ENCODE data around the gene GJE1. TPM values are rescaled to one million over a fixed set of nuclear protein-coding genes. Genes with fewer than 3 reads are reported as not detected.
"Not testable (repeated sequence)": the region's sequence is repeated elsewhere in the genome, so short reads cannot be mapped to it uniquely, and the experiment has no call there.

Gene GJE1
- not detected for total RNA-seq (ENCODE audit: unreplicated experiment)
- long read RNA-seq, result 0 reads

- no peak within 1 kb of the TSS for H3K27ac Mint-ChIP-seq (ENCODE audit: unreplicated experiment)
- H3K27me3 Mint-ChIP-seq (ENCODE audit: unreplicated experiment), result no peaks in the 10 kb centered on the region
- no peaks in the 10 kb centered on the region for H3K9me3 Mint-ChIP-seq (ENCODE audit: unreplicated experiment)
- DNase-seq, result peak; percentile 17
- no peaks in the 10 kb centered on the region for H3K36me3 Mint-ChIP-seq (ENCODE audit: unreplicated experiment)
- H3K4me1 Mint-ChIP-seq (ENCODE audit: low read depth, unreplicated experiment), result peaks cover 1% of the 10 kb centered on the region
- TF ChIP-seq CTCF (IDR thresholded peaks at IDR 0.05; ENCODE audit: partially characterized antibody, unreplicated experiment), result no peak
- H3K4me3 Mint-ChIP-seq (ENCODE audit: unreplicated experiment), result no peak within 1 kb of the TSS
These were observed at the start of gene GJE1 for GRCh38 chr6:142132625-142133024. TSS of gene GJE1 (plus strand) at chr6:142132925. CDS start at chr6:142133159, 234 bp downstream.

GRCh38 chr6:142087950-142088857 lies 44.5 kb upstream of the GJE1 start:
- DNase-seq, result no peak
- H3K4me1 Mint-ChIP-seq (ENCODE audit: low read depth, unreplicated experiment), result no peaks in the 10 kb centered on the region
- no peaks in the 10 kb centered on the region for H3K27me3 Mint-ChIP-seq (ENCODE audit: unreplicated experiment)
- H3K4me3 Mint-ChIP-seq (ENCODE audit: unreplicated experiment), result no peak overlapping the region
- H3K9me3 Mint-ChIP-seq (ENCODE audit: unreplicated experiment), result peaks cover 2% of the 10 kb centered on the region
- no peaks in the 10 kb centered on the region for H3K36me3 Mint-ChIP-seq (ENCODE audit: unreplicated experiment)
- no peak overlapping the region for H3K27ac Mint-ChIP-seq (ENCODE audit: unreplicated experiment)
- TF ChIP-seq CTCF (IDR thresholded peaks at IDR 0.05; ENCODE audit: partially characterized antibody, unreplicated experiment), result no peak

- Mint-ChIP-seq H3K27ac (ENCODE audit: unreplicated experiment) (no peak overlapping the region), H3K4me1 (ENCODE audit: low read depth, unreplicated experiment) (no peaks in the 10 kb centered on the region), H3K9me3 (ENCODE audit: unreplicated experiment) (peaks cover 2% of the 10 kb centered on the region), H3K36me3 (ENCODE audit: unreplicated experiment) (no peaks in the 10 kb centered on the region), H3K27me3 (ENCODE audit: unreplicated experiment) (no peaks in the 10 kb centered on the region), H3K4me3 (ENCODE audit: unreplicated experiment) (no peak overlapping the region)
- no peak for TF ChIP-seq CTCF (IDR thresholded peaks at IDR 0.05; ENCODE audit: partially characterized antibody, unreplicated experiment)
- DNase-seq, result no peak
These were observed 43.9 kb upstream of the GJE1 start for GRCh38 chr6:142088858-142089216.

GRCh38 chr6:142104820-142105219 lies 27.9 kb upstream of the GJE1 start:
- H3K27ac Mint-ChIP-seq (ENCODE audit: unreplicated experiment); DNase-seq; H3K4me3 Mint-ChIP-seq (ENCODE audit: unreplicated experiment); H3K4me1 Mint-ChIP-seq (ENCODE audit: low read depth, unreplicated experiment); H3K27me3 Mint-ChIP-seq (ENCODE audit: unreplicated experiment); H3K36me3 Mint-ChIP-seq (ENCODE audit: unreplicated experiment); H3K9me3 Mint-ChIP-seq (ENCODE audit: unreplicated experiment): not testable (repeated sequence)

GRCh38 chr6:142110820-142111219 lies 21.9 kb upstream of the GJE1 start:
- not testable (repeated sequence) for H3K27me3 Mint-ChIP-seq (ENCODE audit: unreplicated experiment); H3K4me1 Mint-ChIP-seq (ENCODE audit: low read depth, unreplicated experiment); H3K27ac Mint-ChIP-seq (ENCODE audit: unreplicated experiment); H3K36me3 Mint-ChIP-seq (ENCODE audit: unreplicated experiment); H3K4me3 Mint-ChIP-seq (ENCODE audit: unreplicated experiment); H3K9me3 Mint-ChIP-seq (ENCODE audit: unreplicated experiment); DNase-seq

- peak; percentile 80 for DNase-seq
- Mint-ChIP-seq H3K27me3 (ENCODE audit: unreplicated experiment) (no peaks in the 10 kb centered on the region), H3K9me3 (ENCODE audit: unreplicated experiment) (no peaks in the 10 kb centered on the region), H3K4me3 (ENCODE audit: unreplicated experiment) (no peak overlapping the region), H3K27ac (ENCODE audit: unreplicated experiment) (no peak overlapping the region), H3K4me1 (ENCODE audit: low read depth, unreplicated experiment) (no peaks in the 10 kb centered on the region), H3K36me3 (ENCODE audit: unreplicated experiment) (no peaks in the 10 kb centered on the region)
- peak; percentile 75 for TF ChIP-seq CTCF (IDR thresholded peaks at IDR 0.05; ENCODE audit: partially characterized antibody, unreplicated experiment)
These were observed 20.2 kb upstream of the GJE1 start for GRCh38 chr6:142112451-142113061.
